Left lung (tissue), 10 donors: Measurements from ENCODE around the gene SC5D. TPM values are rescaled to one million over a fixed set of nuclear protein-coding genes. Genes with fewer than 3 reads are reported as not detected.

Experiments
- ATAC-seq: fragments of 200-7000 bp; cut with Tn5 transposase; one replicate; pipeline ENCODE4 v1.9.1; 2020; ENCODE audit warnings: moderate library complexity
- DNase-seq, 4 donors: peaks; one replicate each; pipeline ENCODE4 v3.0.0-alpha.2; 2013 to 2020
- H3K27ac ChIP-seq, 2 donors: fragments of 200-600 bp; sonication (generic) in 1 of 2; one replicate each; pipeline versions ENCODE4 v1.5.0 to v1.8.0; 2020 to 2021
- H3K27me3 ChIP-seq, 2 donors: fragments of 200-600 bp; sonication (generic) in 1 of 2; one replicate each; pipeline versions ENCODE4 v1.5.0 to v1.8.0; 2020 to 2021
- H3K36me3 ChIP-seq, 2 donors: fragments of 200-600 bp; sonication (generic) in 1 of 2; one replicate each; pipeline versions ENCODE4 v1.5.0 to v1.8.0; 2020 to 2021
- H3K4me1 ChIP-seq, 2 donors: fragments of 200-600 bp; one replicate each; pipeline ENCODE4 v1.8.0; 2021
- H3K4me3 ChIP-seq, 2 donors: fragments of 200-600 bp; sonication (generic) in 1 of 2; one replicate each; pipeline versions ENCODE4 v1.5.0 to v1.8.0; 2020 to 2021; ENCODE audit warnings: mild to moderate bottlenecking in 1 of 2
- H3K9me3 ChIP-seq, 2 donors: fragments of 200-600 bp; sonication (generic) in 1 of 2; one replicate each; pipeline versions ENCODE4 v1.5.0 to v1.8.0; 2020 to 2021
- intact Hi-C, 2 donors: fragments of 100-400 bp; cut with DNase I; formaldehyde crosslinking; loops; one replicate each; pipeline versions ENCODE4 v1.11.2 to v1.14.2; 2022
- polyA plus RNA-seq, 6 donors: library from polyadenylated mRNA; unstranded; fragments of 120-200 nt; gene quantifications; one replicate each; pipeline ENCODE4 v1.2.1, GENCODE V29; 2013; ENCODE audit not compliant: insufficient read length in 6 of 6
- total RNA-seq, 2 donors: library from RNA; stranded (reverse); fragmentation: NEBNext Ultra II Directional; extraction: Animal tissue kit (Norgen Biotek cat#: 25700); gene quantifications; one replicate each; pipeline ENCODE4 v1.2.1, GENCODE V29; 2021
- TF ChIP-seq, protein P1 (sequence below), 2 donors: fragments of 200-600 bp; sonication (generic) in 1 of 2; IDR thresholded peaks; one replicate each; pipeline versions ENCODE4 v1.5.0 to v1.8.0; 2021; ENCODE audit warnings: antibody characterized with exemption in 2 of 2
- donor health status: DM: no; HTN: yes; CAD: no.
- donor health status: DM: no; HTN: no; CAD: no.

The SC5D gene
- total and polyA plus RNA-seq, 8 donors: 41.8 to 79.1 (median 46.9) TPM

DNA sequence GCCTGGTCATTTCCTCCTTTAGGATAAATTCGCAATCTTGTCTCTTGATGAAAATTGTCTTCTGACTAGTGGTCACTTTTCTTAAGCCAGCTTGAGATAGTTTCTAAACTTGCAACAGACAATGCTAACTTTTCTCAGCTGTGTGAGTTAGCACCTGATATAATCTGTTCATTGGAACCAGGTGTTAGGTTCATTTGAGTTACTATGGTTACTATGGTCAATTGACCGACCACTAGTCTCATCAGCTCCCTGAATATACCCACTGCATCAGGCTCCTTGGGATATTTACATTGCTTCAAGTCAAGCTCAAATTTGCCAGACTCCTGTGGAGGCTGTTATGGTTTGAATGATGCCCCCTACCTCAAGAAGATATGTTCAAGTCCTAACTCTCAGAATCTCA lies 54.5 kb downstream of the SC5D start:
- Histone ChIP-seq H3K9me3 (no peaks in the 10 kb centered on the region), H3K36me3 (no peaks in the 10 kb centered on the region), H3K27ac (no peak overlapping the region), H3K4me1 (no peaks in the 10 kb centered on the region), H3K4me3 (no peak overlapping the region), H3K27me3 (no peaks in the 10 kb centered on the region)
- intact Hi-C loops: no loop called here
- ATAC-seq (no peak), DNase-seq (no peak)
- TF ChIP-seq, protein P1, sequence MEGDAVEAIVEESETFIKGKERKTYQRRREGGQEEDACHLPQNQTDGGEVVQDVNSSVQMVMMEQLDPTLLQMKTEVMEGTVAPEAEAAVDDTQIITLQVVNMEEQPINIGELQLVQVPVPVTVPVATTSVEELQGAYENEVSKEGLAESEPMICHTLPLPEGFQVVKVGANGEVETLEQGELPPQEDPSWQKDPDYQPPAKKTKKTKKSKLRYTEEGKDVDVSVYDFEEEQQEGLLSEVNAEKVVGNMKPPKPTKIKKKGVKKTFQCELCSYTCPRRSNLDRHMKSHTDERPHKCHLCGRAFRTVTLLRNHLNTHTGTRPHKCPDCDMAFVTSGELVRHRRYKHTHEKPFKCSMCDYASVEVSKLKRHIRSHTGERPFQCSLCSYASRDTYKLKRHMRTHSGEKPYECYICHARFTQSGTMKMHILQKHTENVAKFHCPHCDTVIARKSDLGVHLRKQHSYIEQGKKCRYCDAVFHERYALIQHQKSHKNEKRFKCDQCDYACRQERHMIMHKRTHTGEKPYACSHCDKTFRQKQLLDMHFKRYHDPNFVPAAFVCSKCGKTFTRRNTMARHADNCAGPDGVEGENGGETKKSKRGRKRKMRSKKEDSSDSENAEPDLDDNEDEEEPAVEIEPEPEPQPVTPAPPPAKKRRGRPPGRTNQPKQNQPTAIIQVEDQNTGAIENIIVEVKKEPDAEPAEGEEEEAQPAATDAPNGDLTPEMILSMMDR (IDR thresholded peaks at IDR 0.05): no peak

DNA sequence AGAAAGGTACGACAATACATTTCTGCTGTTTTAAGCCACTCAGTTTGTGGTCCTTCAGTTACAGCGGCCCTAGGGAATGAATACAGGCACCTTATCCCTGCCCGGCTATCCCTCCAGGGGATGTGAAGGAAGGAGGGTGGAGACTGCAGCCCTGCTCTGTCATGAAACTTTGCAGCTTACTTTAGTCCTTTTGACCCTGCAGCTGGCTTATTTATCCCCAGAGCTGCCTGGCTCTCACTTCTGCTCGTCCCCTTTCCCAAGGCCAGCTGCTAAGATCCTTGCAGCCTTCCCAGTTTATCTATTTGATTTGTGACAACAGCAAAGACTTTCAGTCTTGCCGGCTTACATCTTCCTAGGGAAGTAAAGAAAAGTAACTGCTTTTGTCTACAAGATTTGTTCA lies 55.2 kb downstream of the SC5D start:
- TF ChIP-seq, protein P1 (IDR thresholded peaks at IDR 0.05): no peak

DNA sequence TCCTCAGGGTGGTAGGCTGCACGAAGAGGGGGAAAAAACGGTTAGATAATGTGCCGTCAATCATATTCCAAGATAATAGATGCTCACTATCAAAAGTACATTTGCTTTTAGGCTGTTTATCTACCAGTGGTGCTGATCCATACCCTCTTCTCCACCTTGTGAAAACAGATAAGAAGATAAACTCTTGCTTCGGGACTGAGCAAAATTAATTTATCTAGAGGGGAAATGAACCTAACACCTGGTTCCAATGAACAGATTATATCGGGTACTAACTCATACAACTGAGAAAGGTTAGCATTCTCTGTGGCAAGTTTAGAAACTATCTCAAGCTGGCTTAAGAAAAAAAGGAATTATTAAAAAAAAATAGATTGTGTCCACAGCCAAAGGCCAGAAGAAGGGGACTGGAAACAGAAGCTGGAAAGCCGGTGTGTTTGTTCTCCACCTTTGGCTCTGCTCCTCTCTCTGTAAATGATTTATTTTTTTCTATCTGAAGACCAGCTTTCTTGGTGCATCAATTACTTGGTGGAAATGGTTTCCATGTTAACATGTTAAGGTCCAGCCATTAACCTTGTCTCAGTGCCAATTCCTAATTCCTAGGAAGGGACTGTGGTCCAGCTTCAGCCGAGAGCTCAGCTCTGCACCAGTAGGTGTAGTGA lies 55.8 kb downstream of the SC5D start:
- Histone ChIP-seq H3K36me3 (no peaks in the 10 kb centered on the region), H3K4me3 (no peak overlapping the region), H3K27ac (no peak overlapping the region), H3K4me1 (no peaks in the 10 kb centered on the region), H3K27me3 (no peaks in the 10 kb centered on the region), H3K9me3 (no peaks in the 10 kb centered on the region)
- DNase-seq (no peak), ATAC-seq (no peak)
- intact Hi-C loops: no loop called here
- TF ChIP-seq, protein P1 (IDR thresholded peaks at IDR 0.05): no peak

More for the DNA sequence above, 55.2 kb downstream of the SC5D start:
- H3K4me1 ChIP-seq: no peaks in the 10 kb centered on the region
- no peak for ATAC-seq
- intact Hi-C loops: no loop called here
- no peaks in the 10 kb centered on the region for H3K27me3 ChIP-seq
- H3K4me3 ChIP-seq: no peak overlapping the region
- H3K9me3 ChIP-seq: no peaks in the 10 kb centered on the region
- no peaks in the 10 kb centered on the region for H3K36me3 ChIP-seq
- H3K27ac ChIP-seq: no peak overlapping the region
- no peak for DNase-seq

DNA sequence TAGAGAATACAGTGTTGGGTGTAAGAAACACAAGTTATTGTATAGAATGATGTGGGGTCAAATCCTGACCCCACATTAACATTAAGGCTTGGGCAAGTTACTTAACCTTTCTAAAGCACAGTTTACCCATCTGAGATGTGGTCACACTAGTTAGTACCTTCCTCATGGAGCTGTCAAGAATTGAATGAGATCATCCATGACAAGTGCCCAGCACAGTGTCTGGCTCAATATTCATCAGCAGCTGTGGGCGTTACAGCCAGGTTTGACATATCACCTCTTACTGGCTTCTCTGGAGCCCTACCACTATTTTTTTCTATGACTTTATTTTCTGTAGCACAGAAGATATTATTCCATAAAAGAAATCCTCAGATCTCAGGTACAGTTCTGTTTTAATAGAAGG lies 57.2 kb downstream of the SC5D start:
- intact Hi-C loops: no loop called here
- no peaks in the 10 kb centered on the region for H3K36me3 ChIP-seq
- TF ChIP-seq, protein P1 (IDR thresholded peaks at IDR 0.05): no peak

DNA sequence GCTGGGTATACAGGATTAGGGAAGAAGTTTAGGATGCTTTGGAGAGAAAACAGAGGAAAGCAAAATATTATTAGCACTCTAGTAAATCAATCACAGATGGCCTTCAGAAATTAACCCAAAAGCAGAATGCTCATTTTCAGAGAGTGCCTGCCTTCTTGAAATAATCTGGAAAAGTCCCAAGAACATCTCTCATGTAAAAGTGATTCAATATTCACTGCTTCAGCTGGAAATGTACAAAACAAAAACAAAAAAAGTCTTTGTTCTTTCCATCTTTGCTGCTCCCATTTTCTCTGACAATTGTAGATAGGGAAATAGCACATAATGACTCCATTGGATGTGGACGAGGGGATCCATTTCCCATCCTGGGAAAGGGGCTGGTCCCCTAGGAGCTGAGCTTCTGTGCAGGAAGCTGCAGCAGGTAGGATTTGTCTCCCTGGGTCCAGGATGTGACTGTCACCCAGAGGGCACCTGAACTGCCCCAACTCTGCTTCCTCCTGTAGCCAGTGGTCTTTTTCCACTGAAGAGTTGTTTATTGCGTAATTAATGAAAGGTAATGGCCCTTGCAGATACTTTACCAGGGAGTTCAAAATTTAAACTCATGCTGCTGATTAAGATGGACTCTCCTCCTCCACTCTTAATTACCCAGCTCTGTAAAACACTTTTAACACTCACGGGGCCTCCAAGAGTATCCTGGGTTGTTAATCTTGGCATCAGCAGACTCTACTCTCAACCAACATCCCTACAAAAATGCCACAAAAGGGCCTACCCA lies 57.9 kb downstream of the SC5D start:
- Histone ChIP-seq H3K4me1 (no peaks in the 10 kb centered on the region), H3K36me3 (no peaks in the 10 kb centered on the region), H3K4me3 (no peak overlapping the region), H3K27ac (no peak overlapping the region), H3K27me3 (no peaks in the 10 kb centered on the region), H3K9me3 (no peaks in the 10 kb centered on the region)
- intact Hi-C loops: no loop called here
- peak; percentile 46 for ATAC-seq
- TF ChIP-seq, protein P1 (IDR thresholded peaks at IDR 0.05): no peak
- DNase-seq: no peak

More for the DNA sequence above, 57.2 kb downstream of the SC5D start:
- DNase-seq (no peak), ATAC-seq (no peak)
- H3K27ac ChIP-seq: no peak overlapping the region
- H3K4me1 ChIP-seq: no peaks in the 10 kb centered on the region
- no peaks in the 10 kb centered on the region for H3K9me3 ChIP-seq
- H3K4me3 ChIP-seq: no peak overlapping the region
- H3K27me3 ChIP-seq: no peaks in the 10 kb centered on the region
